Measurements from ENCODE around the gene HAUS1. TPM values are rescaled to one million over a fixed set of nuclear protein-coding genes. Genes with fewer than 3 reads are reported as not detected.

Gene HAUS1
- total and polyA plus RNA-seq, 7 donors = 2.8 to 16.3 (median 6.3) TPM

DNA sequence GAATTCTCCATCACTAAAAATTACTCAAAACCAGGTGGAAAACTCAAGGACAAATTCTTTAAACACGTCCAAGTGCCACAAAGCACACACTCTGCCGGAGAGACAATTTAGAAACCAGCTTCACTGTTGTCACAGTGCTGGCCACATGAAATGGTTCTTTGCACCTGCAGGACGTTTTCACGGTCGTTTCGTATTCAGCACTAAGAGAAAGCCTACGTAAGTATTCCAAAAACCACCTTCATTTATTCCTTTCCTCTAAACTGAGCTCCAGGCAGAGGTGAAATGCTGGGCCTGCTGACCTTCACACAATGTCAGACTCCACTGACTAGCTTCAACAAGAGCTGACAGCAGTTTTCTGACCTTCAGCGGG lies 6.8 kb upstream of the HAUS1 start:
- H3K27ac ChIP-seq = peak overlapping the region; percentile 91
- peak in 3 of 4 donors; percentile 5 to 30 (median 6) for ATAC-seq
- peaks cover 38% of the 10 kb centered on the region for H3K4me1 ChIP-seq
- no peaks in the 10 kb centered on the region for H3K9me3 ChIP-seq
- peaks cover 0 to 26% of the 10 kb centered on the region in 2 donors for H3K36me3 ChIP-seq (ENCODE audit: insufficient read depth in 1 of 2, low read depth in 1 of 2)
- DNase-seq = no peak
- H3K27me3 ChIP-seq (ENCODE audit: insufficient read depth in 3 of 3, low read length in 2 of 3) = no peaks in the 10 kb centered on the region
- H3K4me3 ChIP-seq = peak overlapping the region; percentile 90
- whole genome bisulfite sequencing, 3 donors = 0 to 1% (median 1%) methylated on average over 8 of the region's 8 CpGs
- intact Hi-C loops (cut with DNase I) = no loop called here
- TF ChIP-seq, protein P1, sequence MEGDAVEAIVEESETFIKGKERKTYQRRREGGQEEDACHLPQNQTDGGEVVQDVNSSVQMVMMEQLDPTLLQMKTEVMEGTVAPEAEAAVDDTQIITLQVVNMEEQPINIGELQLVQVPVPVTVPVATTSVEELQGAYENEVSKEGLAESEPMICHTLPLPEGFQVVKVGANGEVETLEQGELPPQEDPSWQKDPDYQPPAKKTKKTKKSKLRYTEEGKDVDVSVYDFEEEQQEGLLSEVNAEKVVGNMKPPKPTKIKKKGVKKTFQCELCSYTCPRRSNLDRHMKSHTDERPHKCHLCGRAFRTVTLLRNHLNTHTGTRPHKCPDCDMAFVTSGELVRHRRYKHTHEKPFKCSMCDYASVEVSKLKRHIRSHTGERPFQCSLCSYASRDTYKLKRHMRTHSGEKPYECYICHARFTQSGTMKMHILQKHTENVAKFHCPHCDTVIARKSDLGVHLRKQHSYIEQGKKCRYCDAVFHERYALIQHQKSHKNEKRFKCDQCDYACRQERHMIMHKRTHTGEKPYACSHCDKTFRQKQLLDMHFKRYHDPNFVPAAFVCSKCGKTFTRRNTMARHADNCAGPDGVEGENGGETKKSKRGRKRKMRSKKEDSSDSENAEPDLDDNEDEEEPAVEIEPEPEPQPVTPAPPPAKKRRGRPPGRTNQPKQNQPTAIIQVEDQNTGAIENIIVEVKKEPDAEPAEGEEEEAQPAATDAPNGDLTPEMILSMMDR (IDR thresholded peaks at IDR 0.05) = no peak

DNA sequence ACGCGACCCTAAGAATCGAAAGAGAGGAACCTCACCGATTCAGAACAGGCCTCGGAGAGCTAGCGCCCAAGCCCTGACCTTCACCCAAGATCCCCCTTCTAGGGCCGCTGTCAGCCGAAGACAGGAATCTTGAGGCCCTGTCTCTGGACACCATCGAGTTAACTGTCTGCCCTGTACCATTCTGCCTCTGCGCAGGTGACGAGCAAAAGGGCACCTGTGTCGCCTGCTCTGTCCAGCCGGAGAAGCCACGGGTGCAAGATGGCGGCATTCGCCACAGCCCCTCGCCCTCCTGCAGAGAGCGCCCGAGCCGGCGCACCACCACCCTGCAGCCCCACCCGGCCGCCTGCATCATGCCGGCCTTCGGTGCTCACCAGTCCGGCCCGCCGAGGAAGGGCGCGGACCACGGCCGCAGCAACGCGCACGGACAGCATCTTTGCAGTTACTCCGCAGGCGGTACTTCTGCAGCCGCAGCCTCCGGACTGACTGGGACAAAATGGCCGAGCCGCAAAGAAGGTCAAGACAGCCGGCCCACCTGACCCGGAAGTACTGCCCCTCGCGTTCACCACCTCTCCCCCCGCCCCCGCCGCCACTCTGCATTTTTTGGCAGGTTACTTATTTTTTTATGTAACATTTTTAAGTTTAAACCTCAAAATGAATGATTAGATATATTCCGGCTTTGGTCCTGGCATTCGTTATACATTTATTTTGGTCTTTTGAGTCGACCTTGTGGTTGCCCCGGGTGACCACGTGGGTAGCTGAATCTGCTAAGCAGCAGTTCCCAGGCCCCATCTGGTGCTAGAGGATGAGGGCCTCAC lies 6.2 kb upstream of the HAUS1 start, which contains the start of gene ATP5F1A:
Gene ATP5F1A (minus strand): TSS at position 496 of the 815 bp plus-strand sequence. CDS start 65 bp downstream, at position 431.
- no peaks in the 10 kb centered on the region for H3K9me3 ChIP-seq
- H3K27me3 ChIP-seq (ENCODE audit: insufficient read depth in 3 of 3, low read length in 2 of 3) = no peaks in the 10 kb centered on the region
- intact Hi-C loops (cut with DNase I) = no loop called here
- H3K4me1 ChIP-seq = peaks cover 34% of the 10 kb centered on the region
- H3K36me3 ChIP-seq (ENCODE audit: insufficient read depth in 1 of 2, low read depth in 1 of 2) = peaks cover 0 to 20% of the 10 kb centered on the region in 2 donors
- TF ChIP-seq, protein P1 (IDR thresholded peaks at IDR 0.05) = no peak
- H3K4me3 ChIP-seq = peak within 1 kb of the TSS; percentile 90
- H3K27ac ChIP-seq = peak within 1 kb of the TSS; percentile 91
- DNase-seq (peak; percentile 84 to 93), ATAC-seq (peak; percentile 88 to 95 (median 92))
- 0% methylated on average over 52 to 53 of the region's 53 CpGs for WGBS, 3 donors

- H3K9me3 ChIP-seq = no peaks in the 10 kb centered on the region
- peaks cover 31% of the 10 kb centered on the region for H3K4me1 ChIP-seq
- H3K36me3 ChIP-seq (ENCODE audit: insufficient read depth in 1 of 2, low read depth in 1 of 2) = peaks cover 0 to 14% of the 10 kb centered on the region in 2 donors
- H3K4me3 ChIP-seq = peak overlapping the region; percentile 90
- TF ChIP-seq, protein P1 (IDR thresholded peaks at IDR 0.05) = no peak
- DNase-seq (no peak), ATAC-seq (no peak)
- intact Hi-C loops (cut with DNase I) = no loop called here
- peak overlapping the region; percentile 91 for H3K27ac ChIP-seq
- no peaks in the 10 kb centered on the region for H3K27me3 ChIP-seq (ENCODE audit: insufficient read depth in 3 of 3, low read length in 2 of 3)
- WGBS, 3 donors = 16 to 20% (median 19%) methylated on average over 16 of the region's 16 CpGs
These were observed 5.6 kb upstream of the HAUS1 start for GRCh38 chr18:46098616-46098933.

- TF ChIP-seq, protein P1 (IDR thresholded peaks at IDR 0.05) = no peak
- DNase-seq (no peak), ATAC-seq (no peak)
- intact Hi-C loops (cut with DNase I) = no loop called here
- Histone ChIP-seq H3K9me3 (no peaks in the 10 kb centered on the region), H3K27me3 (ENCODE audit: insufficient read depth in 3 of 3, low read length in 2 of 3) (no peaks in the 10 kb centered on the region), H3K4me3 (no peak overlapping the region), H3K27ac (peak overlapping the region; percentile 91), H3K4me1 (peaks cover 24% of the 10 kb centered on the region), H3K36me3 (ENCODE audit: insufficient read depth in 1 of 2, low read depth in 1 of 2) (peaks cover 0 to 5% of the 10 kb centered on the region in 2 donors)
- 96 to 98% (median 98%) methylated on average over 8 of the region's 8 CpGs for WGBS, 3 donors
These were observed 4.7 kb upstream of the HAUS1 start for GRCh38 chr18:46099463-46099862.

All from psoas muscle (tissue), 8 donors.